HG02981 (cell line): ENCODE measurements around the gene RPS8.
"Not testable (repeated sequence)": the region's sequence is repeated elsewhere in the genome, so short reads cannot be mapped to it uniquely, and the experiment has no call there.

Experiments used
- ATAC-seq: cut with Tn5 transposase; IDR thresholded peaks from one replicate; pipeline ENCODE4 v1.9.1; 2021; ENCODE audit warnings: mild to moderate bottlenecking, moderate library complexity; ENCODE audit not compliant: unreplicated experiment

The RPS8 gene

GRCh38 chr1:44802306-44803061 lies 27.1 kb downstream of the RPS8 start:
- ATAC-seq = no peak

GRCh38 chr1:44803062-44803311 lies 27.6 kb downstream of the RPS8 start:
- no peak for ATAC-seq

- no peak for ATAC-seq
These were observed 28.2 kb downstream of the RPS8 start for GRCh38 chr1:44803312-44804095.

- no peak for ATAC-seq
These were observed 30.1 kb downstream of the RPS8 start for GRCh38 chr1:44805311-44806024.

- ATAC-seq = no peak
These were observed 30.8 kb downstream of the RPS8 start for GRCh38 chr1:44806025-44806703.

- ATAC-seq = no peak
These were observed 31.5 kb downstream of the RPS8 start, which contains the start of gene DYNLT4 for GRCh38 chr1:44806704-44807363. Gene DYNLT4, minus strand, starts transcription at chr1:44807351. Its CDS starts 683 bp downstream, at chr1:44806668.

- ATAC-seq = peak; percentile 40
These were observed 32.2 kb downstream of the RPS8 start for GRCh38 chr1:44807364-44808062.

- ATAC-seq = peak; percentile 28
These were observed 33.0 kb downstream of the RPS8 start, which contains the start of gene BTBD19 for GRCh38 chr1:44808063-44808937. Gene BTBD19, plus strand, starts transcription at chr1:44808523. Its CDS starts 298 bp downstream, at chr1:44808821.

GRCh38 chr1:44808938-44809917 lies 33.9 kb downstream of the RPS8 start:
- peak; percentile 39 for ATAC-seq

GRCh38 chr1:44810101-44810761 lies 34.9 kb downstream of the RPS8 start:
- ATAC-seq = no peak

GRCh38 chr1:44810762-44811105 lies 35.4 kb downstream of the RPS8 start:
- not testable (repeated sequence) for ATAC-seq

GRCh38 chr1:44811234-44811633 lies 35.9 kb downstream of the RPS8 start:
- ATAC-seq = no peak

- no peak for ATAC-seq
These were observed 37.6 kb downstream of the RPS8 start for GRCh38 chr1:44812822-44813543.

GRCh38 chr1:44815926-44816325 lies 40.6 kb downstream of the RPS8 start:
- ATAC-seq = not testable (repeated sequence)

- ATAC-seq = no peak
These were observed 42.0 kb downstream of the RPS8 start for GRCh38 chr1:44817307-44817706.

GRCh38 chr1:44817771-44818495 lies 42.6 kb downstream of the RPS8 start:
- no peak for ATAC-seq
